Cardiac muscle cell (in vitro differentiated cells and primary cell): Measurements from ENCODE around the gene NRL. TPM values are rescaled to one million over a fixed set of nuclear protein-coding genes. Genes with fewer than 3 reads are reported as not detected.
A peak's percentile ranks its signal among the peaks of the same experiment; 100 is the strongest.

Experiments
- DNase-seq, 2 donors: peaks; one replicate each; pipeline versions ENCODE4 v3.0.0 to v3.0.0-alpha.2; 2010 to 2017; ENCODE audit warnings: low read depth in 1 of 2, low spot score in 1 of 2
- H3K27ac ChIP-seq: fragments of 200-600 bp; sonication (generic); 2 replicates; pipeline ENCODE4 v1.5.1; 2016
- H3K27me3 ChIP-seq: fragments of 200-600 bp; sonication (generic); 2 replicates; pipeline ENCODE4 v1.6.0; 2016; ENCODE audit warnings: control low read depth
- H3K36me3 ChIP-seq: fragments of 200-600 bp; sonication (generic); 2 replicates; pipeline ENCODE4 v1.5.1; 2016; ENCODE audit warnings: control low read depth
- H3K4me1 ChIP-seq: fragments of 200-600 bp; sonication (generic); 2 replicates; pipeline ENCODE4 v1.8.1; 2017; ENCODE audit warnings: low read depth, mild to moderate bottlenecking, mixed run types
- H3K4me3 ChIP-seq: fragments of 200-600 bp; sonication (generic); 2 replicates; pipeline ENCODE4 v1.5.1; 2016; ENCODE audit warnings: mild to moderate bottlenecking
- H3K9me3 ChIP-seq: fragments of 200-600 bp; sonication (generic); 2 replicates; pipeline ENCODE4 v1.5.1; 2017; ENCODE audit warnings: low read depth, mild to moderate bottlenecking, control low read depth
- polyA plus RNA-seq: library from polyadenylated mRNA; unstranded; fragments of >200 nt; fragmentation: Nextera tagmentation; extraction: Ambion mirVana; gene quantifications from 2 replicates; pipeline ENCODE4 v1.2.1, GENCODE V29; 2016
- total RNA-seq: library from RNA; depleted of rRNA; stranded (reverse); fragments of >200 nt; gene quantifications from 2 replicates; pipeline ENCODE4 v1.2.3, GENCODE V29; 2016
- TF ChIP-seq, protein P1 (sequence below): IDR thresholded peaks from 2 replicates; pipeline ENCODE4 v1.5.1; 2012; ENCODE audit warnings: low read depth, mild to moderate bottlenecking, low read length

Gene NRL
- total and polyA plus RNA-seq, 2 experiments from 2014 or later, result 4.2 to 5.1 TPM

DNA sequence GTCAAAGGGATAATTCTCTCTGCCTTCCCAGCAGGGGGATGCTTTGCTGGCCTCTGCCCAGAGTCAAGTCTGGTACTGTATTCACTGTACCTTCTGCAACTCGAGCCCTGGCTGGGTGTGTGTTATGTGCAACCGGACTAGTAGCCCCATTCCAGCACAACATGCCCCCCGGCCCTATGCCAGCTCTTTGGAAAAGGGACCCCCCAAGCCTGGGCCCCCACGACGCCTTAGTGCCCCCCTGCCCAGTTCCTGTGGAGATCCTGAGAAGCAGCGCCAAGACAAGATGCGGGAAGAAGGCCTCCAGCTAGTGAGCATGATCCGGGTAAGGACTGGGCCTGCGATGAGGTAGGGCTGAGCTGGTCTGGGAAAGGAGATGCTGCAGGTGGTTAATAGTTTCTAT lies 35.8 kb upstream of the NRL start:
- H3K27ac ChIP-seq, result no peak overlapping the region
- no peak overlapping the region for H3K4me3 ChIP-seq
- no peaks in the 10 kb centered on the region for H3K27me3 ChIP-seq
- TF ChIP-seq, protein P1, sequence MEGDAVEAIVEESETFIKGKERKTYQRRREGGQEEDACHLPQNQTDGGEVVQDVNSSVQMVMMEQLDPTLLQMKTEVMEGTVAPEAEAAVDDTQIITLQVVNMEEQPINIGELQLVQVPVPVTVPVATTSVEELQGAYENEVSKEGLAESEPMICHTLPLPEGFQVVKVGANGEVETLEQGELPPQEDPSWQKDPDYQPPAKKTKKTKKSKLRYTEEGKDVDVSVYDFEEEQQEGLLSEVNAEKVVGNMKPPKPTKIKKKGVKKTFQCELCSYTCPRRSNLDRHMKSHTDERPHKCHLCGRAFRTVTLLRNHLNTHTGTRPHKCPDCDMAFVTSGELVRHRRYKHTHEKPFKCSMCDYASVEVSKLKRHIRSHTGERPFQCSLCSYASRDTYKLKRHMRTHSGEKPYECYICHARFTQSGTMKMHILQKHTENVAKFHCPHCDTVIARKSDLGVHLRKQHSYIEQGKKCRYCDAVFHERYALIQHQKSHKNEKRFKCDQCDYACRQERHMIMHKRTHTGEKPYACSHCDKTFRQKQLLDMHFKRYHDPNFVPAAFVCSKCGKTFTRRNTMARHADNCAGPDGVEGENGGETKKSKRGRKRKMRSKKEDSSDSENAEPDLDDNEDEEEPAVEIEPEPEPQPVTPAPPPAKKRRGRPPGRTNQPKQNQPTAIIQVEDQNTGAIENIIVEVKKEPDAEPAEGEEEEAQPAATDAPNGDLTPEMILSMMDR, result no peak
- H3K4me1 ChIP-seq, result peaks cover 8% of the 10 kb centered on the region
- no peak for DNase-seq
- H3K36me3 ChIP-seq, result peaks cover 37% of the 10 kb centered on the region
- H3K9me3 ChIP-seq, result no peaks in the 10 kb centered on the region

DNA sequence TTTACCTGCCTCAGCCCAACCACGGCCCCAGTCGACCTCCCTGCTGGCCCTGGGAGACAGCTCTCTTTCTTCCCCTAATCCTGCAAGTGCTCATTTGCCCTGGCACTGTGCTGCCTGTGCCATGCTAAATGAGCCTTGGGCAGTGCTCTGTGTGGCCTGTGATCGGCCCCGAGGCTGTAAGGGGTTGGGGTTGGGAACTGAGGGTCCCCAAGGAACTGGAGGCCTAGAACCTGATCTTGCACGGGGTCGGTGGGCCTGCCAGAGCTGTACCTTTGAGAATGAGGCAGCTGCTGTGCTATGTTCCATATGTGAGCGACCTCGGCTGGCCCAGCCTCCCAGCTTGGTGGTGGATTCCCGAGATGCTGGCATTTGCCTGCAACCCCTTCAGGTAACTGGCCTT lies 35.3 kb upstream of the NRL start:
- peaks cover 10% of the 10 kb centered on the region for H3K4me1 ChIP-seq
- H3K27me3 ChIP-seq, result no peaks in the 10 kb centered on the region
- peaks cover 32% of the 10 kb centered on the region for H3K36me3 ChIP-seq
- DNase-seq, result no peak
- no peak overlapping the region for H3K27ac ChIP-seq
- TF ChIP-seq, protein P1, result no peak
- no peaks in the 10 kb centered on the region for H3K9me3 ChIP-seq
- H3K4me3 ChIP-seq, result no peak overlapping the region

DNA sequence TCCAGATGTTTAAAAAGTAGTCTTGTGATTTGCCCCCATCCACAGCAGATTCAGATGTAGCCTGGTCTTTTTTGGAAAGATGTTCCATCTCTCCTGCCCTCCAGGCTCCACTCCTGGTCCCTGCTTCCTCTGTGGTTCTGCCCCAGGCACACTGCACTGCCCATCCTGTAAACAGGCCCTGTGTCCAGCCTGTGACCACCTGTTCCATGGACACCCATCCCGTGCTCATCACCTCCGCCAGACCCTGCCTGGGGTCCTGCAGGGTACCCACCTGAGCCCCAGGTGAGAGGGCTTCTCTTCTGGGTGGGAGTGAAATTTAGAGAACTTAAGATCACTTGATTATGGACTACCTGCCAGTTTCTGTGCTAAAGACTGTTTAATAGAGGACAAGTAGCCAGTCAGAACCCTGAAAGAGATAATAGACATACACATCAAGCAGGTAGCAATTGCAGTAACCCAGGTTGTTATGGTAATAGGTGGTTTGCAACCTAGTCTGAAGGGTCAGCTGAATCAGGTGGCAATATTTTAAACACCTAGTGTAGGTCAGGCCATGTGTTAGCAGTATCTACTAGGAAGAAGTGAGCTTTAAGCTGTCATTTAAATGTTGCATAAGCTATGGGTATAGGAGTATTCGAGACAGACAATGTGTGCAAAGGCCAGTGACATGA lies 34.7 kb upstream of the NRL start:
- peaks cover 10% of the 10 kb centered on the region for H3K4me1 ChIP-seq
- H3K36me3 ChIP-seq, result peaks cover 29% of the 10 kb centered on the region
- TF ChIP-seq, protein P1, result no peak

DNA sequence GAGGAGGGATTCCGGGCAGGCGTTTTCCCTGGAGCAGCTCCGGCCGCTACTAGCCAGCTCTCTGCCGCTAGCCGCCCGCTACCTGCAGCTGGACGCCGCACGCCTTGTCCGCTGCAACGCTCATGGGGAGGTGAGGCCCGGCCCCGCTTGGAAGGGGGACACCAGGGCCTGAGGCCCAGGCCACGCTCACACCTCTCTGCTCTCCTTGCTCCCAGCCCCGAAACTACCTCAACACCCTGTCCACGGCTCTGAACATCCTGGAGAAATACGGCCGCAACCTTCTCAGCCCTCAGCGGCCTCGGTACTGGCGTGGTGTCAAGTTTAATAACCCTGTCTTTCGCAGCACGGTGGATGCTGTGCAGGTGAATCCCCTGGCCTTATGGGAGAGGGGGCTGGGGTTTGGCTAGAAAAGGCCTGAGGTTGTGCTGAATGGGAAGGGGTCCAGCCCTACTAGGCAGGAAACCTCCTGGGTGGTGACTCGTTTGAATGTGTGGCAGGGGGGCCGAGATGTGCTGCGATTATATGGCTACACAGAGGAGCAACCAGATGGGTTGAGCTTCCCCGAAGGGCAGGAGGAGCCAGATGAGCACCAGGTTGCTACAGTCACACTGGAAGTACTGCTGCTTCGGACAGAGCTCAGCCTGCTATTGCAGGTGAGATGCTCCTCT lies 33.1 kb upstream of the NRL start:
- peaks cover 29% of the 10 kb centered on the region for H3K36me3 ChIP-seq
- peaks cover 10% of the 10 kb centered on the region for H3K4me1 ChIP-seq
- no peaks in the 10 kb centered on the region for H3K27me3 ChIP-seq
- H3K4me3 ChIP-seq, result peak overlapping the region; percentile 53
- TF ChIP-seq, protein P1, result no peak
- DNase-seq, result no peak
- H3K9me3 ChIP-seq, result no peaks in the 10 kb centered on the region
- H3K27ac ChIP-seq, result peak overlapping the region; percentile 35

More for the DNA sequence above, 34.7 kb upstream of the NRL start:
- Histone ChIP-seq H3K27me3 (no peaks in the 10 kb centered on the region), H3K4me3 (no peak overlapping the region), H3K27ac (no peak overlapping the region), H3K9me3 (no peaks in the 10 kb centered on the region)
- no peak for DNase-seq

DNA sequence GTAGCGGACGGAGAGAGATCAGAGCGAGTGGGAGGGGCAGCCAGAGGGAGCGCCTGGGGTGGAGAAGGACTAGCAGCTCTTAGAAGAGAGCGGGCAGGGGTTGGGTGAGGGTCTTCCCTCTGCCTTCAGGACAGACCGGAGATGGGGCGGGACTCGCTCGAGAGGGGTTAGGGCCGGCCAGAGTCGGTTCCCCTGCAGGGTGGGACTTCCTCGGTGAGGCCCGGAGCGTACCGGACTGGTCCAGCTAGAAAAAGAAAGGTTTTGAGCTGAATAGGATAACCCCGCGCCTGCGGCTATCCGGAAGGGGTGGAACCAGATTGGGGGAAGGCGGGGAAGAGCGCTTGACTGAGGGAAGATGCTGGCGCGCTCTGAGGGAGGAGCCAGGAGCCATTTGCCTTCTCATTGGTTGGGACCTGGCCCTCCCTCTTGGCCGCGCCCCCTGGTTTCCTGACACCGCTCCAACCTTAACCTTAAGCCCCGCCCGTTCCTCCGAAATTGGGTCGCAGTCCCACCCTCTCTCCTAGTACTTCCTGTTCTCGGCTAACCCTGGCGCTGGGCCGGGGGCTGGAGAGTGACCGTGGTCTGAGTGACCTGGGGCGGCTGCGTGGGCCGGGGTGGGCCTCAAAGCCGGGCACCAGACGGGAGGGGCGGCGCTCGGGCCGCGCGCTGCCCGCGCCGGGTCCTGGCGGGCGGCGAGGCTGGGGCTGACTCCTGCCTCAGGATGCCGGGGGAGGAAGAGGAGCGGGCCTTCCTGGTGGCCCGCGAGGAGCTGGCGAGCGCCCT lies 32.4 kb upstream of the NRL start, which contains the start of gene RNF31:
RNF31 (plus strand) TSS at position 521 of the 783 bp plus-strand sequence; CDS start at position 722, 201 bp downstream.
- Histone ChIP-seq H3K4me1 (peaks cover 10% of the 10 kb centered on the region), H3K36me3 (peaks cover 23% of the 10 kb centered on the region), H3K27me3 (no peaks in the 10 kb centered on the region), H3K4me3 (peak within 1 kb of the TSS; percentile 53), H3K27ac (peak within 1 kb of the TSS; percentile 69), H3K9me3 (no peaks in the 10 kb centered on the region)
- peak; percentile 99 for DNase-seq
- TF ChIP-seq, protein P1, result no peak
